ENCODE data around the gene INSYN2A.

GRCh38 chr10:127200646-127201045 lies 4.3 kb upstream of the INSYN2A start:
- TF ChIP-seq, protein P1, sequence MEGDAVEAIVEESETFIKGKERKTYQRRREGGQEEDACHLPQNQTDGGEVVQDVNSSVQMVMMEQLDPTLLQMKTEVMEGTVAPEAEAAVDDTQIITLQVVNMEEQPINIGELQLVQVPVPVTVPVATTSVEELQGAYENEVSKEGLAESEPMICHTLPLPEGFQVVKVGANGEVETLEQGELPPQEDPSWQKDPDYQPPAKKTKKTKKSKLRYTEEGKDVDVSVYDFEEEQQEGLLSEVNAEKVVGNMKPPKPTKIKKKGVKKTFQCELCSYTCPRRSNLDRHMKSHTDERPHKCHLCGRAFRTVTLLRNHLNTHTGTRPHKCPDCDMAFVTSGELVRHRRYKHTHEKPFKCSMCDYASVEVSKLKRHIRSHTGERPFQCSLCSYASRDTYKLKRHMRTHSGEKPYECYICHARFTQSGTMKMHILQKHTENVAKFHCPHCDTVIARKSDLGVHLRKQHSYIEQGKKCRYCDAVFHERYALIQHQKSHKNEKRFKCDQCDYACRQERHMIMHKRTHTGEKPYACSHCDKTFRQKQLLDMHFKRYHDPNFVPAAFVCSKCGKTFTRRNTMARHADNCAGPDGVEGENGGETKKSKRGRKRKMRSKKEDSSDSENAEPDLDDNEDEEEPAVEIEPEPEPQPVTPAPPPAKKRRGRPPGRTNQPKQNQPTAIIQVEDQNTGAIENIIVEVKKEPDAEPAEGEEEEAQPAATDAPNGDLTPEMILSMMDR (IDR thresholded peaks at IDR 0.05; ENCODE audit: insufficient read depth, low read length), result no peak
- TF ChIP-seq GABPA (IDR thresholded peaks at IDR 0.05; ENCODE audit: low read depth), result no peak
